SU-DHL-6 (cell line): ENCODE results near the gene RSPH9.

Experiments used
- H2AFZ ChIP-seq: fragments of 200-600 bp; sonication (generic); 2 replicates; pipeline ENCODE4 v1.6.1; 2014; ENCODE audit warnings: low read depth, mild to moderate bottlenecking, moderate library complexity, mixed read lengths, antibody characterized with exemption, low read length; ENCODE audit not compliant: severe bottlenecking
- H3F3A ChIP-seq: fragments of 200-600 bp; shearing (Covaris generic); 2 replicates; pipeline ENCODE4 v1.6.0; 2016; ENCODE audit warnings: antibody characterized with exemption, mild to moderate bottlenecking; ENCODE audit not compliant: insufficient read depth
- H3K27ac ChIP-seq: fragments of 200-600 bp; sonication (generic); 2 replicates; pipeline ENCODE4 v1.5.1; 2016; ENCODE audit warnings: low read depth, mild to moderate bottlenecking, low read length, moderate library complexity, mixed read lengths
- H3K27me3 ChIP-seq: fragments of 200-600 bp; sonication (generic), shearing (Covaris generic); 2 replicates; pipeline ENCODE4 v1.6.0; 2014; ENCODE audit warnings: mild to moderate bottlenecking, low read length
- H3K36me3 ChIP-seq: fragments of 200-600 bp; sonication (generic); 2 replicates; pipeline ENCODE4 v1.6.1; 2014; ENCODE audit warnings: mild to moderate bottlenecking, low read length, mixed read lengths
- H3K4me2 ChIP-seq: fragments of 300-600, 200-600 bp; shearing (Covaris generic), sonication (generic); 2 replicates; pipeline ENCODE4 v1.6.0; 2014; ENCODE audit warnings: low read length, low read depth, mild to moderate bottlenecking; ENCODE audit not compliant: poor library complexity, severe bottlenecking
- H3K4me3 ChIP-seq: fragments of 200-600 bp; sonication (generic); 2 replicates; pipeline ENCODE4 v1.5.1; 2014; ENCODE audit warnings: antibody characterized with exemption, low read length, mild to moderate bottlenecking, mixed read lengths; ENCODE audit not compliant: insufficient read depth, poor library complexity, severe bottlenecking
- H3K79me2 ChIP-seq: fragments of 200-600 bp; sonication (generic); 2 replicates; pipeline ENCODE4 v1.6.1; 2014; ENCODE audit warnings: mild to moderate bottlenecking, low read length, moderate library complexity; ENCODE audit not compliant: insufficient read depth
- H3K9ac ChIP-seq: fragments of 200-600 bp; sonication (generic); 2 replicates; pipeline ENCODE4 v1.7.0; 2014; ENCODE audit warnings: mild to moderate bottlenecking, low read length
- H3K9me2 ChIP-seq: fragments of 200-600 bp; sonication (generic); replicated peaks from 2 replicates; pipeline ENCODE4 v1.6.1; 2014; ENCODE audit warnings: low read length; ENCODE audit not compliant: insufficient read depth
- H3K9me3 ChIP-seq: fragments of 200-600 bp; sonication (generic); 2 replicates; pipeline ENCODE4 v1.6.1; 2014; ENCODE audit warnings: low read length, mixed read lengths; ENCODE audit not compliant: insufficient read depth
- H4K20me1 ChIP-seq: fragments of 200-600 bp; sonication (generic); 2 replicates; pipeline ENCODE4 v1.6.1; 2014; ENCODE audit warnings: low read depth, mild to moderate bottlenecking, antibody characterized with exemption, low read length, moderate library complexity, mixed read lengths
- EZH2phosphoT487 ChIP-seq: fragments of 200-600 bp; sonication (generic), shearing (Covaris generic); conservative IDR thresholded peaks from 2 replicates; pipeline ENCODE4 v1.6.1; 2018; ENCODE audit warnings: mild to moderate bottlenecking, antibody characterized with exemption, low read length, moderate library complexity, mixed read lengths
- TF ChIP-seq, protein P1 (sequence below): fragments of 200-600 bp; sonication (generic); IDR thresholded peaks from one replicate; pipeline ENCODE4 v1.5.1; 2017; ENCODE audit warnings: antibody characterized with exemption, mild to moderate bottlenecking, low read length, moderate library complexity; ENCODE audit not compliant: insufficient read depth, poor library complexity, severe bottlenecking

The RSPH9 gene

DNA sequence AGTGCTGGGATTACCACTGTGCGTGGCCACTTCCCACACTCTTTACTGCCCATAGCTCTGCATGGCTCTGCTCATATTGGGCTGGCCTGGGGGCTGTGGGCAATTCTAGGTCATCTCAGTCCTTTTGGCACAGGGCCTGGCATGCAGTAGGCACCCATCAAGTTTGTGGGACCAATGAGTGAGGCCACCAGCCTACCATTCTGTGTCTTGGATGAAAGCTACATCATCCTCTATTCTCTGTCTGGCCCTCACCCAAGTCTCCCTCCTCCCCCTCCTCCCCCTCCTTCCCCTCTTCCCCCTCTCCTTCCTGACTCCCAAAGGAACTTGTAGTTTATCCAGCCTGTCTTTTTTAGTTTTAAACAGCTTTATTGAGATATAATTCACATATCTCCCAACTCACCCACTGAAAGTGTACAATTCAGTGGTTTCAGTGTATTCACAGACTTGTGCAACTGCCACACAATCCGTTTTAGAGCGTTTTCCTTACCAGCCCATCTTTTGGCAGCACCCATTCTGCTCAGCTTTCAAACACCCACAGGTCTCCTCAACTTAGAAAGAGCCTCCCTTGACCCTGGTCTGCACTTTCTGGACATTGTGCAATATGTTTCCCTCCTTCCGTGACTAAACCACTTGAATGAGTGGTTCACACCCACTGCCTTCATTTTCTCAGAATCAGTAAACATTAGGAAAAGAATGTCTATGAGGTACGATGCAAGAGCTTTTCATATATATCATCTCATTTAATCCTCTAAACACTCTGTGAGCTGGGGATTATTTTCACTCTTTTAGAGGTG is 64.2 kb downstream of the RSPH9 start:
- H3K9me3 ChIP-seq = no peaks in the 10 kb centered on the region
- H2AFZ ChIP-seq = no peak overlapping the region
- no peak for TF ChIP-seq EZH2phosphoT487
- TF ChIP-seq, protein P1, sequence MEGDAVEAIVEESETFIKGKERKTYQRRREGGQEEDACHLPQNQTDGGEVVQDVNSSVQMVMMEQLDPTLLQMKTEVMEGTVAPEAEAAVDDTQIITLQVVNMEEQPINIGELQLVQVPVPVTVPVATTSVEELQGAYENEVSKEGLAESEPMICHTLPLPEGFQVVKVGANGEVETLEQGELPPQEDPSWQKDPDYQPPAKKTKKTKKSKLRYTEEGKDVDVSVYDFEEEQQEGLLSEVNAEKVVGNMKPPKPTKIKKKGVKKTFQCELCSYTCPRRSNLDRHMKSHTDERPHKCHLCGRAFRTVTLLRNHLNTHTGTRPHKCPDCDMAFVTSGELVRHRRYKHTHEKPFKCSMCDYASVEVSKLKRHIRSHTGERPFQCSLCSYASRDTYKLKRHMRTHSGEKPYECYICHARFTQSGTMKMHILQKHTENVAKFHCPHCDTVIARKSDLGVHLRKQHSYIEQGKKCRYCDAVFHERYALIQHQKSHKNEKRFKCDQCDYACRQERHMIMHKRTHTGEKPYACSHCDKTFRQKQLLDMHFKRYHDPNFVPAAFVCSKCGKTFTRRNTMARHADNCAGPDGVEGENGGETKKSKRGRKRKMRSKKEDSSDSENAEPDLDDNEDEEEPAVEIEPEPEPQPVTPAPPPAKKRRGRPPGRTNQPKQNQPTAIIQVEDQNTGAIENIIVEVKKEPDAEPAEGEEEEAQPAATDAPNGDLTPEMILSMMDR = no peak
- H3K36me3 ChIP-seq = no peaks in the 10 kb centered on the region
- H3K27ac ChIP-seq = no peak overlapping the region
- no peaks in the 10 kb centered on the region for H4K20me1 ChIP-seq
- no peak overlapping the region for H3K4me2 ChIP-seq
- no peaks in the 10 kb centered on the region for H3K27me3 ChIP-seq
- no peaks in the 10 kb centered on the region for H3K79me2 ChIP-seq
- no peak overlapping the region for H3K4me3 ChIP-seq
- no peak overlapping the region for H3K9ac ChIP-seq
- no peaks in the 10 kb centered on the region for H3K9me2 ChIP-seq
- H3F3A ChIP-seq = peaks cover 14% of the 10 kb centered on the region

DNA sequence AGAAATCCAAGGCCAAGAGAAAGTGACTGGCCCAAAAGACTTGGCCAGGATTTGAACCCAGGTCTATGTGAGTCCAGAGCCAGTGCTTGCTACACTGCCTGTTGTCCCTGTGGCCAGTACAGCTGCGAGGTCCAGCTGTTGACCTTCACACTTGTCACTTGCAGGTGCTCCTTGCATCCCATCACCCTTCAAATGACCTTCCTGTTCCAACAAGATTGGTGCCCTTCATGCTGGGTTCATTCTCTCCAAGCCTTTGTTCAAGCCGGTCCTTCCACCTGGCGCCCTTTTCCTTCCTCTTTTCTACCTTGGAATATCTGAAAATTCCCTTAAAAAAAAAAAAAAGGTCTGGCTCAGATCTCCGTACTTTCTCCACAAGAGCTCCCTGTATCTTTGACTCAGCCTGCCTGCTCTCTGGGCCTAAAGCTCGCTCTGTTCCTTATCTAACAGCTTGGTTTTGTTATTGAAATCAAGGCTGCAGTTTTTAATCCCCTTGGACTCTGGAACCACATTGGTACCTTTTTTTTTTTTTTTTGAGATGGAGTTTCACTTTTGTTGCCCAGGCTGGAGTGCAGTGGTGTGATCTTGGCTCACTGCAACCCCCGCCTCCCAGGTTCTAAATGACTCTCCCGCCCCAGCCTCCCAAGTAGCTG is 64.9 kb downstream of the RSPH9 start:
- no peak overlapping the region for H3K9ac ChIP-seq
- no peaks in the 10 kb centered on the region for H3K9me2 ChIP-seq
- H2AFZ ChIP-seq = no peak overlapping the region
- H3K9me3 ChIP-seq = no peaks in the 10 kb centered on the region
- TF ChIP-seq, protein P1 = no peak
- no peak for TF ChIP-seq EZH2phosphoT487
- H3K79me2 ChIP-seq = no peaks in the 10 kb centered on the region
- H3K36me3 ChIP-seq = no peaks in the 10 kb centered on the region
- peaks cover 19% of the 10 kb centered on the region for H3F3A ChIP-seq
- no peak overlapping the region for H3K4me2 ChIP-seq
- no peaks in the 10 kb centered on the region for H3K27me3 ChIP-seq
- H3K27ac ChIP-seq = no peak overlapping the region
- H3K4me3 ChIP-seq = no peak overlapping the region
- H4K20me1 ChIP-seq = no peaks in the 10 kb centered on the region

DNA sequence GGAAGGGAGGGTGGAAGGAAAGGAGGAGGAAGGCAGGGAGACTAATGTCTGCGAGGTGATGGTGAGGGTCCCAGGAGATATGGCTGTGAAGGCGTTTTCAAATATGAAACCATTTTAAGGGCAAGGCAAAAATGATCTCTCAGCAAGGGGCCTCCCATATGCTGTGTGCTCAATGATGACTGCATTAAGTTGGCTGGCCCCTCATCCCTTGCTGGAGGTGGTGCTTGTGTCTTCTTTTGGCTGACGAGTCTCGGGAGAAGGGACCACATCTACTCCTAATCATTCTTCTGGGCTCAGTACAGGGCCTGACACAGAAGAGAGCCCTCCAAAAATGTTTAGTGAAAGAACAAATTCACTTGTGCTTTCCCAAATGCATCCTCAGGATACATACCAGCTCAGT is 65.7 kb downstream of the RSPH9 start:
- H4K20me1 ChIP-seq = no peaks in the 10 kb centered on the region
- TF ChIP-seq, protein P1 = no peak
- no peak for TF ChIP-seq EZH2phosphoT487
- H3K4me2 ChIP-seq = no peak overlapping the region

More for the DNA sequence above, 65.7 kb downstream of the RSPH9 start:
- no peak overlapping the region for H3K27ac ChIP-seq
- no peak overlapping the region for H2AFZ ChIP-seq
- H3F3A ChIP-seq = peaks cover 27% of the 10 kb centered on the region
- no peaks in the 10 kb centered on the region for H3K79me2 ChIP-seq
- no peak overlapping the region for H3K4me3 ChIP-seq
- H3K9me2 ChIP-seq = no peaks in the 10 kb centered on the region
- no peaks in the 10 kb centered on the region for H3K9me3 ChIP-seq
- no peak overlapping the region for H3K9ac ChIP-seq
- H3K36me3 ChIP-seq = no peaks in the 10 kb centered on the region
- no peaks in the 10 kb centered on the region for H3K27me3 ChIP-seq
